ENCODE results near the gene PSMD1.
"Not testable (repeated sequence)": the region's sequence is repeated elsewhere in the genome, so short reads cannot be mapped to it uniquely, and the experiment has no call there.

DNA sequence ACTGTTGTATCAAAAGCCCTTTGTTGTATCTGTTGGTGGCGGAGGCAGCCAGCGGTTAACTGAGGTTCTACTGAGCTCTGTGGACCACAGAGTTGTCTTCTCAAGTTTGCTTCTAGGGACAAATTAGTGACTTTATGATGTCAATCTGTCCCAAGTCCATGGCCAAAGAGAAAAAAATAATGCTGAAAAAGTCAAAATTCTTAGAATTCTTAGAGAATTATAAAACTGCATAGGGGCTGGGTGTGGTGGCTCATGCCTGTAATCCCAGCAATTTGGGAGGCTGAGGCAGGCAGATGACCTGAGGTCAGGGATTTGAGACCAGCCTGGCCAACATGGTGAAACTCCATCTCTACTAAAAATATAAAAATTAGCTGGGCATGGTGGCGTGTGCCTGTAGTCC is 31.6 kb upstream of the PSMD1 start:
- TF ChIP-seq, protein P1, sequence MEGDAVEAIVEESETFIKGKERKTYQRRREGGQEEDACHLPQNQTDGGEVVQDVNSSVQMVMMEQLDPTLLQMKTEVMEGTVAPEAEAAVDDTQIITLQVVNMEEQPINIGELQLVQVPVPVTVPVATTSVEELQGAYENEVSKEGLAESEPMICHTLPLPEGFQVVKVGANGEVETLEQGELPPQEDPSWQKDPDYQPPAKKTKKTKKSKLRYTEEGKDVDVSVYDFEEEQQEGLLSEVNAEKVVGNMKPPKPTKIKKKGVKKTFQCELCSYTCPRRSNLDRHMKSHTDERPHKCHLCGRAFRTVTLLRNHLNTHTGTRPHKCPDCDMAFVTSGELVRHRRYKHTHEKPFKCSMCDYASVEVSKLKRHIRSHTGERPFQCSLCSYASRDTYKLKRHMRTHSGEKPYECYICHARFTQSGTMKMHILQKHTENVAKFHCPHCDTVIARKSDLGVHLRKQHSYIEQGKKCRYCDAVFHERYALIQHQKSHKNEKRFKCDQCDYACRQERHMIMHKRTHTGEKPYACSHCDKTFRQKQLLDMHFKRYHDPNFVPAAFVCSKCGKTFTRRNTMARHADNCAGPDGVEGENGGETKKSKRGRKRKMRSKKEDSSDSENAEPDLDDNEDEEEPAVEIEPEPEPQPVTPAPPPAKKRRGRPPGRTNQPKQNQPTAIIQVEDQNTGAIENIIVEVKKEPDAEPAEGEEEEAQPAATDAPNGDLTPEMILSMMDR (IDR thresholded peaks at IDR 0.05; ENCODE audit: extremely low read depth in 1 of 2, insufficient read depth in 1 of 2, low read depth in 1 of 2, low read length in 2 of 2), result not testable (repeated sequence)
- TF ChIP-seq POLR2AphosphoS5 (IDR thresholded peaks at IDR 0.05; ENCODE audit: insufficient read depth, low read depth, low read length), result not testable (repeated sequence)
